HEK293 (cell line): ENCODE measurements around the gene SOWAHA.

Source experiments
- CTCF ChIP-seq: fragments of 450-650 bp; formaldehyde crosslinking; IDR thresholded peaks from 2 replicates; pipeline ENCODE4 v1.5.1; 2016; ENCODE audit warnings: missing biosample characterization, missing genetic modification characterization
- HOXA7 ChIP-seq: sonication (generic); formaldehyde crosslinking; IDR thresholded peaks from 2 replicates; pipeline ENCODE4 v1.8.1; 2022; ENCODE audit warnings: missing genetic modification reagents, borderline replicate concordance
- KLF9 ChIP-seq: fragments of 450-650 bp; formaldehyde crosslinking; IDR thresholded peaks from 2 replicates; pipeline ENCODE4 v1.5.1; 2016; ENCODE audit warnings: missing biosample characterization, missing genetic modification characterization, low read depth
- OVOL3 ChIP-seq: fragments of 450-650 bp; formaldehyde crosslinking; IDR thresholded peaks from 2 replicates; pipeline ENCODE4 v1.5.1; 2016; ENCODE audit warnings: missing biosample characterization, missing genetic modification characterization
- SP7 ChIP-seq: fragments of 450-650 bp; formaldehyde crosslinking; IDR thresholded peaks from 2 replicates; pipeline ENCODE4 v1.5.1; 2016; ENCODE audit warnings: missing biosample characterization, missing genetic modification characterization
- ZFP41 ChIP-seq: fragments of 450-650 bp; formaldehyde crosslinking; IDR thresholded peaks from 2 replicates; pipeline ENCODE4 v1.5.1; 2016; ENCODE audit warnings: missing biosample characterization, missing genetic modification characterization, borderline replicate concordance
- ZNF10 ChIP-seq: fragments of 450-650 bp; formaldehyde crosslinking; IDR thresholded peaks from 2 replicates; pipeline ENCODE4 v1.5.1; 2017; ENCODE audit warnings: missing biosample characterization, missing genetic modification characterization
- ZNF223 ChIP-seq: fragments of 450-650 bp; formaldehyde crosslinking; IDR thresholded peaks from 2 replicates; pipeline ENCODE4 v1.5.1; 2016; ENCODE audit warnings: missing biosample characterization, missing genetic modification characterization
- ZNF239 ChIP-seq: fragments of 450-650 bp; formaldehyde crosslinking; IDR thresholded peaks from 2 replicates; pipeline ENCODE4 v1.5.1; 2016; ENCODE audit warnings: missing biosample characterization, missing genetic modification characterization
- ZNF24 ChIP-seq: fragments of 450-650 bp; formaldehyde crosslinking; IDR thresholded peaks from 2 replicates; pipeline ENCODE4 v1.5.1; 2016; ENCODE audit warnings: missing biosample characterization, missing genetic modification characterization
- ZNF473 ChIP-seq: fragments of 450-650 bp; formaldehyde crosslinking; IDR thresholded peaks from 2 replicates; pipeline ENCODE4 v1.5.1; 2017; ENCODE audit warnings: missing biosample characterization, missing genetic modification characterization
- ZNF510 ChIP-seq: fragments of 450-650 bp; formaldehyde crosslinking; IDR thresholded peaks from 2 replicates; pipeline ENCODE4 v1.5.1; 2018; ENCODE audit warnings: mild to moderate bottlenecking, missing genetic modification characterization, missing biosample characterization; ENCODE audit not compliant: insufficient replicate concordance
- ZSCAN18 ChIP-seq: fragments of 450-650 bp; formaldehyde crosslinking; IDR thresholded peaks from 2 replicates; pipeline ENCODE4 v1.5.1; 2016; ENCODE audit warnings: missing biosample characterization, missing genetic modification characterization

GRCh38 chr5:132785864-132786263 lies 27.2 kb upstream of the SOWAHA start:
- no peak for TF ChIP-seq CTCF
- TF ChIP-seq ZNF223 = no peak
- TF ChIP-seq OVOL3 (tag by site-specific recombination) = no peak
- no peak for TF ChIP-seq ZNF510 (tag by site-specific recombination)
- no peak for TF ChIP-seq ZNF10 (tag by site-specific recombination)
- TF ChIP-seq ZNF239 (tag by site-specific recombination) = no peak
- no peak for TF ChIP-seq SP7
- no peak for TF ChIP-seq ZNF473 (tag by site-specific recombination)
- TF ChIP-seq ZFP41 = no peak
- no peak for TF ChIP-seq KLF9 (tag by site-specific recombination)
- TF ChIP-seq ZSCAN18 (tag by site-specific recombination) = no peak
- TF ChIP-seq ZNF24 = no peak
- no peak for TF ChIP-seq HOXA7 (CRISPR knock-in tag)
